HepG2 (cell line): ENCODE results near the gene GRK4. TPM values are rescaled to one million over a fixed set of nuclear protein-coding genes. Genes with fewer than 3 reads are reported as not detected.
A peak's percentile ranks its signal among the peaks of the same experiment; 100 is the strongest.

ENCODE experiments used
- FOXO4 ChIP-seq: sonication (generic); formaldehyde crosslinking; conservative IDR thresholded peaks from 2 replicates; pipeline ENCODE4 v1.8.1; 2023; ENCODE audit warnings: missing genetic modification reagents
- LRRFIP1 ChIP-seq: sonication (generic); formaldehyde crosslinking; conservative IDR thresholded peaks from 2 replicates; pipeline ENCODE4 v1.4.0; 2020; ENCODE audit warnings: missing genetic modification reagents
- RCOR2 ChIP-seq: IDR thresholded peaks from 2 replicates; pipeline ENCODE4 v1.6.1; 2016; ENCODE audit warnings: missing biosample characterization, missing genetic modification reagents
- ZNF501 ChIP-seq: sonication (generic); formaldehyde crosslinking; IDR thresholded peaks from 2 replicates; pipeline ENCODE4 v1.5.1; 2020; ENCODE audit warnings: mild to moderate bottlenecking, moderate library complexity, missing genetic modification reagents
- ZNF580 ChIP-seq: IDR thresholded peaks from 2 replicates; pipeline ENCODE4 v1.6.1; 2016; ENCODE audit warnings: low read depth, borderline replicate concordance
- ZNF703 ChIP-seq: sonication (generic); formaldehyde crosslinking; IDR thresholded peaks from 2 replicates; pipeline ENCODE4 v1.5.1; 2020; ENCODE audit warnings: missing genetic modification reagents, mild to moderate bottlenecking, moderate library complexity, borderline replicate concordance
- polyA plus RNA-seq, 8 experiments: library from polyadenylated mRNA; depleted of rRNA in 3 of 8; stranded (reverse) in 7 of 8; unstranded in 1 of 8; fragments of >200 nt; fragmentation: Illumina TruSeq in 4 of 8; extraction: Trizol in 4 of 8; gene quantifications; 2 replicates each; pipeline versions ENCODE4 v1.2.1 to v1.2.3, GENCODE V29; 2011 to 2016; ENCODE audit warnings: low read depth in 4 of 8, missing spikeins in 1 of 8, mixed read lengths in 1 of 8; ENCODE audit not compliant: insufficient read depth in 1 of 8
- total RNA-seq, 5 experiments: library from RNA; depleted of rRNA; stranded (reverse); fragments of >200 nt; fragmentation: Illumina TruSeq; extraction: Trizol; gene quantifications; 2 replicates each; pipeline ENCODE4 v1.2.3, GENCODE V29; 2016; ENCODE audit warnings: low read depth in 1 of 5
- TF ChIP-seq, protein P1 (sequence below): sonication (generic); formaldehyde crosslinking; IDR thresholded peaks from 2 replicates; pipeline ENCODE4 v1.5.1; 2020; ENCODE audit warnings: mild to moderate bottlenecking, missing genetic modification reagents, borderline replicate concordance
- TF ChIP-seq, protein P2 (sequence below): sonication (generic); formaldehyde crosslinking; IDR thresholded peaks from 2 replicates; pipeline ENCODE4 v1.8.1; 2022; ENCODE audit warnings: low read depth, mild to moderate bottlenecking, missing genetic modification reagents

The GRK4 gene
- total and polyA plus RNA-seq, 2 of the 13 experiments (the other 11 are each of a cell fraction or from before 2014, with no cell fraction given), result 1.8 to 2.0 TPM

- TF ChIP-seq, protein P1, sequence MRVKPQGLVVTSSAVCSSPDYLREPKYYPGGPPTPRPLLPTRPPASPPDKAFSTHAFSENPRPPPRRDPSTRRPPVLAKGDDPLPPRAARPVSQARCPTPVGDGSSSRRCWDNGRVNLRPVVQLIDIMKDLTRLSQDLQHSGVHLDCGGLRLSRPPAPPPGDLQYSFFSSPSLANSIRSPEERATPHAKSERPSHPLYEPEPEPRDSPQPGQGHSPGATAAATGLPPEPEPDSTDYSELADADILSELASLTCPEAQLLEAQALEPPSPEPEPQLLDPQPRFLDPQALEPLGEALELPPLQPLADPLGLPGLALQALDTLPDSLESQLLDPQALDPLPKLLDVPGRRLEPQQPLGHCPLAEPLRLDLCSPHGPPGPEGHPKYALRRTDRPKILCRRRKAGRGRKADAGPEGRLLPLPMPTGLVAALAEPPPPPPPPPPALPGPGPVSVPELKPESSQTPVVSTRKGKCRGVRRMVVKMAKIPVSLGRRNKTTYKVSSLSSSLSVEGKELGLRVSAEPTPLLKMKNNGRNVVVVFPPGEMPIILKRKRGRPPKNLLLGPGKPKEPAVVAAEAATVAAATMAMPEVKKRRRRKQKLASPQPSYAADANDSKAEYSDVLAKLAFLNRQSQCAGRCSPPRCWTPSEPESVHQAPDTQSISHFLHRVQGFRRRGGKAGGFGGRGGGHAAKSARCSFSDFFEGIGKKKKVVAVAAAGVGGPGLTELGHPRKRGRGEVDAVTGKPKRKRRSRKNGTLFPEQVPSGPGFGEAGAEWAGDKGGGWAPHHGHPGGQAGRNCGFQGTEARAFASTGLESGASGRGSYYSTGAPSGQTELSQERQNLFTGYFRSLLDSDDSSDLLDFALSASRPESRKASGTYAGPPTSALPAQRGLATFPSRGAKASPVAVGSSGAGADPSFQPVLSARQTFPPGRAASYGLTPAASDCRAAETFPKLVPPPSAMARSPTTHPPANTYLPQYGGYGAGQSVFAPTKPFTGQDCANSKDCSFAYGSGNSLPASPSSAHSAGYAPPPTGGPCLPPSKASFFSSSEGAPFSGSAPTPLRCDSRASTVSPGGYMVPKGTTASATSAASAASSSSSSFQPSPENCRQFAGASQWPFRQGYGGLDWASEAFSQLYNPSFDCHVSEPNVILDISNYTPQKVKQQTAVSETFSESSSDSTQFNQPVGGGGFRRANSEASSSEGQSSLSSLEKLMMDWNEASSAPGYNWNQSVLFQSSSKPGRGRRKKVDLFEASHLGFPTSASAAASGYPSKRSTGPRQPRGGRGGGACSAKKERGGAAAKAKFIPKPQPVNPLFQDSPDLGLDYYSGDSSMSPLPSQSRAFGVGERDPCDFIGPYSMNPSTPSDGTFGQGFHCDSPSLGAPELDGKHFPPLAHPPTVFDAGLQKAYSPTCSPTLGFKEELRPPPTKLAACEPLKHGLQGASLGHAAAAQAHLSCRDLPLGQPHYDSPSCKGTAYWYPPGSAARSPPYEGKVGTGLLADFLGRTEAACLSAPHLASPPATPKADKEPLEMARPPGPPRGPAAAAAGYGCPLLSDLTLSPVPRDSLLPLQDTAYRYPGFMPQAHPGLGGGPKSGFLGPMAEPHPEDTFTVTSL, result no peak
- peak; percentile 97 for TF ChIP-seq FOXO4 (CRISPR knock-in tag)
- TF ChIP-seq RCOR2 (CRISPR knock-in tag), result no peak
- TF ChIP-seq, protein P2, sequence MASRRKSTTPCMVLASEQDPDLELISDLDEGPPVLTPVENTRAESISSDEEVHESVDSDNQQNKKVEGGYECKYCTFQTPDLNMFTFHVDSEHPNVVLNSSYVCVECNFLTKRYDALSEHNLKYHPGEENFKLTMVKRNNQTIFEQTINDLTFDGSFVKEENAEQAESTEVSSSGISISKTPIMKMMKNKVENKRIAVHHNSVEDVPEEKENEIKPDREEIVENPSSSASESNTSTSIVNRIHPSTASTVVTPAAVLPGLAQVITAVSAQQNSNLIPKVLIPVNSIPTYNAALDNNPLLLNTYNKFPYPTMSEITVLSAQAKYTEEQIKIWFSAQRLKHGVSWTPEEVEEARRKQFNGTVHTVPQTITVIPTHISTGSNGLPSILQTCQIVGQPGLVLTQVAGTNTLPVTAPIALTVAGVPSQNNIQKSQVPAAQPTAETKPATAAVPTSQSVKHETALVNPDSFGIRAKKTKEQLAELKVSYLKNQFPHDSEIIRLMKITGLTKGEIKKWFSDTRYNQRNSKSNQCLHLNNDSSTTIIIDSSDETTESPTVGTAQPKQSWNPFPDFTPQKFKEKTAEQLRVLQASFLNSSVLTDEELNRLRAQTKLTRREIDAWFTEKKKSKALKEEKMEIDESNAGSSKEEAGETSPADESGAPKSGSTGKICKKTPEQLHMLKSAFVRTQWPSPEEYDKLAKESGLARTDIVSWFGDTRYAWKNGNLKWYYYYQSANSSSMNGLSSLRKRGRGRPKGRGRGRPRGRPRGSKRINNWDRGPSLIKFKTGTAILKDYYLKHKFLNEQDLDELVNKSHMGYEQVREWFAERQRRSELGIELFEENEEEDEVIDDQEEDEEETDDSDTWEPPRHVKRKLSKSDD (CRISPR knock-in tag), result peak; percentile 73; the same call in 1 of the 2 replicates
- peak; percentile 100 for TF ChIP-seq ZNF501 (CRISPR knock-in tag)
- TF ChIP-seq ZNF580 (CRISPR knock-in tag), result peak; percentile 58; the same call in 1 of the 2 replicates
- peak; percentile 91; the same call in 1 of the 2 replicates for TF ChIP-seq ZNF703 (CRISPR knock-in tag)
- TF ChIP-seq LRRFIP1 (CRISPR knock-in tag), result no peak
These were observed at the start of gene GRK4, which contains the start of gene NOP14 (continued) for GRCh38 chr4:2963175-2963965.
